Right atrium auricular region (tissue), 2 donors: ENCODE measurements around the gene LAPTM5. TPM values are rescaled to one million over a fixed set of nuclear protein-coding genes. Genes with fewer than 3 reads are reported as not detected.

Experiments used
- DNase-seq: peaks from one replicate; pipeline ENCODE4 v3.0.0-alpha.2; 2019; ENCODE audit warnings: low spot score
- H3K27ac ChIP-seq, 2 donors: fragments of 200-600 bp; sonication (generic); 1 replicate in 1 of 2; 2 replicates in 1 of 2; pipeline ENCODE4 v1.5.1; 2016 to 2019
- H3K27me3 ChIP-seq, 2 donors: fragments of 200-600 bp; sonication (generic); one replicate each; pipeline versions ENCODE4 v1.5.1 to v1.6.0; 2017 to 2019
- H3K36me3 ChIP-seq: fragments of 200-600 bp; sonication (generic); one replicate; pipeline ENCODE4 v1.5.1; 2016
- H3K4me1 ChIP-seq, 2 donors: fragments of 200-600 bp; sonication (generic); one replicate each; pipeline versions ENCODE4 v1.5.1 to v1.6.0; 2017 to 2019
- H3K4me3 ChIP-seq, 2 donors: fragments of 200-600 bp; sonication (generic); 1 replicate in 1 of 2; 2 replicates in 1 of 2; pipeline ENCODE4 v1.5.1; 2017 to 2019; ENCODE audit warnings: mild to moderate bottlenecking in 1 of 2, moderate library complexity in 1 of 2
- H3K9me3 ChIP-seq, 2 donors: fragments of 200-600 bp; sonication (generic); one replicate each; pipeline ENCODE4 v1.5.1; 2019
- CTCF ChIP-seq, 2 donors: fragments of 200-600 bp; sonication (generic); IDR thresholded peaks; one replicate each; pipeline ENCODE4 v1.5.1; 2019; ENCODE audit warnings: antibody characterized with exemption in 2 of 2
- total RNA-seq, 2 donors: library from RNA; depleted of rRNA; stranded (reverse); fragments of >200 nt; gene quantifications; one replicate each; pipeline ENCODE4 v1.1.0, GENCODE V29; 2016

Gene LAPTM5
- total RNA-seq, 2 donors from 2014 or later = 17.4 to 62.8 TPM

GRCh38 chr1:30698401-30698981 lies 59.1 kb downstream of the LAPTM5 start:
- Histone ChIP-seq H3K4me1 (no peaks in the 10 kb centered on the region), H3K9me3 (no peaks in the 10 kb centered on the region), H3K4me3 (no peak overlapping the region), H3K36me3 (no peaks in the 10 kb centered on the region), H3K27ac (no peak overlapping the region), H3K27me3 (no peaks in the 10 kb centered on the region)
- TF ChIP-seq CTCF (IDR thresholded peaks at IDR 0.05) = no peak
- DNase-seq = no peak

- no peaks in the 10 kb centered on the region for H3K4me1 ChIP-seq
Observed at GRCh38 chr1:30697571-30698376, 59.8 kb downstream of the LAPTM5 start.

GRCh38 chr1:30696831-30697230 lies 60.7 kb downstream of the LAPTM5 start:
- Histone ChIP-seq H3K4me3 (no peak overlapping the region), H3K27me3 (no peaks in the 10 kb centered on the region), H3K36me3 (no peaks in the 10 kb centered on the region), H3K9me3 (no peaks in the 10 kb centered on the region), H3K27ac (no peak overlapping the region), H3K4me1 (no peaks in the 10 kb centered on the region)
- DNase-seq = no peak
- no peak for TF ChIP-seq CTCF (IDR thresholded peaks at IDR 0.05)

More at GRCh38 chr1:30697571-30698376, 59.8 kb downstream of the LAPTM5 start:
- no peak for DNase-seq
- Histone ChIP-seq H3K27me3 (no peaks in the 10 kb centered on the region), H3K36me3 (no peaks in the 10 kb centered on the region), H3K27ac (no peak overlapping the region), H3K4me3 (no peak overlapping the region), H3K9me3 (no peaks in the 10 kb centered on the region)
- no peak for TF ChIP-seq CTCF (IDR thresholded peaks at IDR 0.05)

GRCh38 chr1:30695439-30695841 lies 62.1 kb downstream of the LAPTM5 start:
- Histone ChIP-seq H3K27me3 (no peaks in the 10 kb centered on the region), H3K4me3 (no peak overlapping the region), H3K36me3 (no peaks in the 10 kb centered on the region), H3K4me1 (no peaks in the 10 kb centered on the region), H3K9me3 (no peaks in the 10 kb centered on the region), H3K27ac (no peak overlapping the region)
- TF ChIP-seq CTCF (IDR thresholded peaks at IDR 0.05) = no peak
- DNase-seq = no peak

- H3K27me3 ChIP-seq = no peaks in the 10 kb centered on the region
- H3K36me3 ChIP-seq = no peaks in the 10 kb centered on the region
- no peak for DNase-seq
- H3K4me1 ChIP-seq = no peaks in the 10 kb centered on the region
- no peak for TF ChIP-seq CTCF (IDR thresholded peaks at IDR 0.05)
- H3K9me3 ChIP-seq = no peaks in the 10 kb centered on the region
- no peak overlapping the region for H3K27ac ChIP-seq
- no peak overlapping the region for H3K4me3 ChIP-seq
Observed at GRCh38 chr1:30694280-30695175, 63.0 kb downstream of the LAPTM5 start.
